SH-SY5Y (cell line): ENCODE results near the gene RIN3.

Experiments used
- GATA2 ChIP-seq: IDR thresholded peaks from 2 replicates; pipeline ENCODE4 v1.6.1; 2011; ENCODE audit warnings: mild to moderate bottlenecking, low read depth, low read length
- GATA3 ChIP-seq: IDR thresholded peaks from 2 replicates; pipeline ENCODE4 v1.6.1; 2011; ENCODE audit warnings: low read depth, mild to moderate bottlenecking, low read length, moderate library complexity

DNA sequence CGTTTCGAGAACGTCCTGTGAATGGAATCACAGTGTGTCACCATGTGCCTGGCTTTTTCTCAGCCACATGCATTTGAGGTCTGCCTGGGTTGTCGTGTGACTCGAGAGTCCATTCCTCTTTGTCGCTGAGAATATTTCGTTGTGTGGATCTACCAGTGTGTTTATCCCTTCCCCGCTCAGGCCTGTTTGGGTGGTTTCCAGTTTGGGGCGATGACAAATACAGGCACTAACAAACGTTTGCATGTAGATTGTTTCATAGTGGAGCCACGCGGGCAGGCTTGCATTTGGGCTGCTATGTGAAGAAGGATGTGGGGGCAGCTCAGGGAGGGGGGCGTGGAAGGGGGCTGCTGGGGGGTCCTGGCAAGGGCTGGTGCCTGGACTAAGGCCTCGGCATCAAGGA lies 14.1 kb downstream of the RIN3 start:
- TF ChIP-seq GATA2 (no peak), GATA3 (no peak)
